ENCODE measurements around the gene IQCN.
A peak's percentile ranks its signal among the peaks of the same experiment; 100 is the strongest.

Gene IQCN

DNA sequence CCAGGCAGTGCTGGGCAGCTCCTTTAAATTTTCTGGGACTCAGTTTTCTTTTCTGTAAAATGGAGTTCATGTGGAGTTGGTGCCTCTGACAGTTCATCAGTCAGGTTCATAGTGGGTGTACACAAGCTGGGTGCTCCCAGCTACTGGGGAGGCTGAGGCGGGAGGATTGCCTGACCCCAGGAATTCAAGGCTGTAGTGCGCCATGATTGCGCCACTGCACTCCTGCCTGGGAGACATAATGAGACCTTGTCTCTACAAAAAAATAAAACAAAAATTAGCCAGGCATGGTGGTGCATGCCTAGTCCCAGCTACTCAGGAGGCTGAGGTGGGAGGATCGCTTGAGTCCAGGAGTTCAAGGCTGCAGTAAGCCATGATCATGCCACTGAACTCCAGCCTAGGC is 21.1 kb downstream of the IQCN start:
- H3K4me1 ChIP-seq (ENCODE audit: low read depth, poor library complexity, severe bottlenecking): no peaks in the 10 kb centered on the region
- TF ChIP-seq, protein P1, sequence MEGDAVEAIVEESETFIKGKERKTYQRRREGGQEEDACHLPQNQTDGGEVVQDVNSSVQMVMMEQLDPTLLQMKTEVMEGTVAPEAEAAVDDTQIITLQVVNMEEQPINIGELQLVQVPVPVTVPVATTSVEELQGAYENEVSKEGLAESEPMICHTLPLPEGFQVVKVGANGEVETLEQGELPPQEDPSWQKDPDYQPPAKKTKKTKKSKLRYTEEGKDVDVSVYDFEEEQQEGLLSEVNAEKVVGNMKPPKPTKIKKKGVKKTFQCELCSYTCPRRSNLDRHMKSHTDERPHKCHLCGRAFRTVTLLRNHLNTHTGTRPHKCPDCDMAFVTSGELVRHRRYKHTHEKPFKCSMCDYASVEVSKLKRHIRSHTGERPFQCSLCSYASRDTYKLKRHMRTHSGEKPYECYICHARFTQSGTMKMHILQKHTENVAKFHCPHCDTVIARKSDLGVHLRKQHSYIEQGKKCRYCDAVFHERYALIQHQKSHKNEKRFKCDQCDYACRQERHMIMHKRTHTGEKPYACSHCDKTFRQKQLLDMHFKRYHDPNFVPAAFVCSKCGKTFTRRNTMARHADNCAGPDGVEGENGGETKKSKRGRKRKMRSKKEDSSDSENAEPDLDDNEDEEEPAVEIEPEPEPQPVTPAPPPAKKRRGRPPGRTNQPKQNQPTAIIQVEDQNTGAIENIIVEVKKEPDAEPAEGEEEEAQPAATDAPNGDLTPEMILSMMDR (conservative IDR thresholded peaks at IDR 0.05; ENCODE audit: low read depth, low read length): no peak
- H3K79me2 ChIP-seq (ENCODE audit: insufficient read depth, low read depth): no peaks in the 10 kb centered on the region
- no peak overlapping the region for H2AFZ ChIP-seq (ENCODE audit: low read depth)
- H3K36me3 ChIP-seq (ENCODE audit: insufficient read depth): no peaks in the 10 kb centered on the region
- no peak overlapping the region for H3K4me2 ChIP-seq
- H3K4me3 ChIP-seq (IDR thresholded peaks at IDR 0.05; ENCODE audit: insufficient read depth, low read depth, low read length): no peak overlapping the region
- no peaks in the 10 kb centered on the region for H4K20me1 ChIP-seq (ENCODE audit: insufficient read depth)
- no peak overlapping the region for H3K27ac ChIP-seq
- H3K9ac ChIP-seq: no peak overlapping the region
- H3K27me3 ChIP-seq (ENCODE audit: insufficient read depth, low read depth): peaks cover 76% of the 10 kb centered on the region

DNA sequence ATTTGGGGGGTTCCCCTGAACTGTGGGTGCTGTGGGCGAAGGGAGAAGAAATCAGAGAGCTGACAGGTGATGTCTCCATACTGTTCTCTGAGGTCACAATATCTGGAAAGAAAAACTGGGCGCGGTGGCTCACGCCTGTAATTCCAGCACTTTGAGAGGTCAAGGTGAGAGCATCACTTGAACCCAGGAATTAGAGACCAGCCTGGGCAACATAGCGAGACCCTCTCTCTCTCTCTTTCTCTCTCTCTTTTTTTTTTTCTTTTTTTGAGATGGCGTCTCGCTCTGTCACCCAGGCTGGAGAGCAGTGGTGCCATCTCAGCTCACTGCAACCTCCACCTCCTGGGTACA is 21.9 kb downstream of the IQCN start:
- Histone ChIP-seq H4K20me1 (ENCODE audit: insufficient read depth) (no peaks in the 10 kb centered on the region), H3K79me2 (ENCODE audit: insufficient read depth, low read depth) (no peaks in the 10 kb centered on the region)
- TF ChIP-seq, protein P1 (conservative IDR thresholded peaks at IDR 0.05; ENCODE audit: low read depth, low read length): no peak

DNA sequence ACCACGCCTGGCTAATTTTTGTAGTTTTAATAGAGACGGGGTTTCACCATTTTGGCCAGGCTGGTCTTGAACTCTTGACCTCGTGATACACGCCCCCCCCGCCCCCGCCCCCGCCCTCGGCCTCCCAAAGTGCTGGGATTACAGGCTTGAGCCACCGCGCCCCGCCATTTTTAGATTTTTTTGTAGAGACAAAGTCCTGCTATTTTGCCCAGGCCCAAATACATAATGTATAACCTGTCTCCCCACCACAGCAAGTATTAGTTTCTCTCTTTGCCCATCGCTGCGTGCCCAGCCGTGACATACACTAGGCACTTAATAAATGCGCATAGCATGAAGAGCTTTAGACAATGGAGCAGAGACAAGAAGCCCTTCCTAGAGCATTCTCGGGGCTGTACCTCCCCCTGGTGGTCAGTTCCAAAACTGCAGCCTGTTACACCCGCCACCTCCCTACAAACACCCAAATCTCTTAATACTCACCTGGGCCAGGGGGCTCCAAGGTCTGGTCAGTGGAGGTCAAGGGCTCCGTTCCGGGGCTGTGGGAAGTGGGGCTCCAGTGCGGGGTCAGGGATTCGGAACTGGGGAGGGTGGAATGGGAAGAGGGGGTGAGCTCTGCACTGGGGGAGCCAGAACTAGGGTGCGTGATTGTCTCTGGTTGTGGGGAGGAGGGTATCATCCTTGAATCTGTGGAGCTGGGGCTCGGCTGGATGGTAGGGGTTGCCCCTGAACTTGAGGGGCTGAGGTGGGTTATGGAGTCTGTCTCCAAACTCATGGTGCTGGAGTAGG is 22.5 kb downstream of the IQCN start:
- TF ChIP-seq, protein P1 (conservative IDR thresholded peaks at IDR 0.05; ENCODE audit: low read depth, low read length): peak; percentile 97
- no peak overlapping the region for H3K4me3 ChIP-seq (IDR thresholded peaks at IDR 0.05; ENCODE audit: insufficient read depth, low read depth, low read length)
- H3K4me2 ChIP-seq: no peak overlapping the region
- peaks cover 77% of the 10 kb centered on the region for H3K27me3 ChIP-seq (ENCODE audit: insufficient read depth, low read depth)
- no peak overlapping the region for H3K9ac ChIP-seq
- no peaks in the 10 kb centered on the region for H3K36me3 ChIP-seq (ENCODE audit: insufficient read depth)
- H3K27ac ChIP-seq: no peak overlapping the region
- H3K79me2 ChIP-seq (ENCODE audit: insufficient read depth, low read depth): no peaks in the 10 kb centered on the region
- no peaks in the 10 kb centered on the region for H4K20me1 ChIP-seq (ENCODE audit: insufficient read depth)
- H3K4me1 ChIP-seq (ENCODE audit: low read depth, poor library complexity, severe bottlenecking): no peaks in the 10 kb centered on the region
- H2AFZ ChIP-seq (ENCODE audit: low read depth): no peak overlapping the region

More for the DNA sequence above, 21.9 kb downstream of the IQCN start:
- Histone ChIP-seq H3K4me3 (IDR thresholded peaks at IDR 0.05; ENCODE audit: insufficient read depth, low read depth, low read length) (no peak overlapping the region), H3K9ac (no peak overlapping the region), H3K4me1 (ENCODE audit: low read depth, poor library complexity, severe bottlenecking) (no peaks in the 10 kb centered on the region), H3K27ac (no peak overlapping the region), H3K4me2 (no peak overlapping the region), H3K27me3 (ENCODE audit: insufficient read depth, low read depth) (peaks cover 78% of the 10 kb centered on the region), H3K36me3 (ENCODE audit: insufficient read depth) (no peaks in the 10 kb centered on the region), H2AFZ (ENCODE audit: low read depth) (no peak overlapping the region)

DNA sequence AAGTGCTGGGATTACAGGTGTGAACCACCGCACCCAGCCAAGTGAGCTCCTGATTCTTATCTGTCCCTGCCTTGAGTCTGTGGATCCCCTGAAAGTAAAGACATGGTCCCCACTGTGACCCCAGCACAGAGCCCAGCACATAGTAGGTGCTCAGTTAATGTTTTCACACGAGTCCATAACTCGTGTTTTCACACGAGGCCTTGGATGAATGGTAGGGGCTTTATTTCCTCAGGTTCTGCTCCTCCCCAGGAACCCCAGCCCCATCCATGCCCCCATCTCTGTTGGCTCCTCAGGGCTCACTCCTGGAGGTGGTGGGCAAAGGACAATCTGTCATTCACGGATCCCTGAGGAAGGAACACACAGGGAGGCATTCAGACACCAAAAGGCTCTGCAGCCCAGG is 24.4 kb downstream of the IQCN start:
- Histone ChIP-seq H3K27me3 (ENCODE audit: insufficient read depth, low read depth) (peaks cover 76% of the 10 kb centered on the region), H4K20me1 (ENCODE audit: insufficient read depth) (no peaks in the 10 kb centered on the region), H3K79me2 (ENCODE audit: insufficient read depth, low read depth) (no peaks in the 10 kb centered on the region), H3K4me1 (ENCODE audit: low read depth, poor library complexity, severe bottlenecking) (no peaks in the 10 kb centered on the region), H3K4me2 (no peak overlapping the region), H3K27ac (no peak overlapping the region), H3K4me3 (IDR thresholded peaks at IDR 0.05; ENCODE audit: insufficient read depth, low read depth, low read length) (no peak overlapping the region), H3K9ac (no peak overlapping the region), H3K36me3 (ENCODE audit: insufficient read depth) (no peaks in the 10 kb centered on the region), H2AFZ (ENCODE audit: low read depth) (no peak overlapping the region)
- TF ChIP-seq, protein P1 (conservative IDR thresholded peaks at IDR 0.05; ENCODE audit: low read depth, low read length): no peak
